GM12875 (cell line): ENCODE results near the gene CACHD1.
"Not testable (repeated sequence)": the region's sequence is repeated elsewhere in the genome, so short reads cannot be mapped to it uniquely, and the experiment has no call there.

ENCODE experiments used
- H3K4me3 ChIP-seq: one replicate; pipeline ENCODE4 v1.5.1; 2011; ENCODE audit warnings: low read depth, low read length, control low read depth
- CTCF ChIP-seq: IDR thresholded peaks from 2 replicates; pipeline ENCODE4 v1.5.1; 2011; ENCODE audit warnings: low read depth, mild to moderate bottlenecking, control low read depth, inconsistent platforms, low read length, moderate library complexity, borderline replicate concordance; ENCODE audit not compliant: insufficient read depth

Gene CACHD1

GRCh38 chr1:64499966-64500365 lies 30.0 kb downstream of the CACHD1 start:
- H3K4me3 ChIP-seq = no peak overlapping the region

GRCh38 chr1:64502083-64502482 lies 32.2 kb downstream of the CACHD1 start:
- no peak overlapping the region for H3K4me3 ChIP-seq
- no peak for TF ChIP-seq CTCF

More at GRCh38 chr1:64499966-64500365, 30.0 kb downstream of the CACHD1 start:
- no peak for TF ChIP-seq CTCF

GRCh38 chr1:64502931-64503330 lies 33.0 kb downstream of the CACHD1 start:
- no peak for TF ChIP-seq CTCF
- H3K4me3 ChIP-seq = no peak overlapping the region

GRCh38 chr1:64505232-64505943 lies 35.5 kb downstream of the CACHD1 start:
- no peak overlapping the region for H3K4me3 ChIP-seq
- TF ChIP-seq CTCF = no peak

GRCh38 chr1:64505944-64506655 lies 36.2 kb downstream of the CACHD1 start:
- TF ChIP-seq CTCF = no peak
- H3K4me3 ChIP-seq = no peak overlapping the region

- H3K4me3 ChIP-seq = no peak overlapping the region
- TF ChIP-seq CTCF = no peak
These were observed 38.7 kb downstream of the CACHD1 start for GRCh38 chr1:64508629-64509028.

GRCh38 chr1:64511044-64511443 lies 41.1 kb downstream of the CACHD1 start:
- no peak for TF ChIP-seq CTCF

GRCh38 chr1:64512206-64512605 lies 42.3 kb downstream of the CACHD1 start:
- not testable (repeated sequence) for H3K4me3 ChIP-seq

More at GRCh38 chr1:64511044-64511443, 41.1 kb downstream of the CACHD1 start:
- H3K4me3 ChIP-seq = no peak overlapping the region
